GM18502 (cell line): ENCODE measurements around the gene RALA.

Source experiments
- ATAC-seq: cut with Tn5 transposase; IDR thresholded peaks from one replicate; pipeline ENCODE4 v1.9.1; 2021; ENCODE audit warnings: mild to moderate bottlenecking; ENCODE audit not compliant: unreplicated experiment, poor library complexity

Gene RALA

DNA sequence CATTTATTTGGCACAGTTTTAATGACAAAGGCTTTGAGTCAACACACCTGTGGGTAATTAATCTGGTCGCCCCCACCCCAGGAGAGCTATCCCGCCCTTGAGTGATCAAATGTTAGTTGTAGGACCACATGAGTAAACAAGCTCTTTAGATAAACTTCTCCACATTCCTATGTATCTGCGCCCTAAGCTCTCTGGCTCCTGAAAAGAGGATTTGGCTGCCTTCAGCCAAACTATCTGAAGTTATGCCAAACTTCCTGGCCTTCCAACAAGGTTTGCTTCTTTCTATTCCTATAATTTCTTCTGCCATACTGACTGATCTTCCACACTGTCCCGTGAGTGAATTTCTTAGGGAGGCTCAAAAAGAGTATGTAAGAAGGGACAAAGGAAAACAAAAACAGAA is 134.2 kb downstream of the RALA start:
- ATAC-seq: no peak
